PC-9 (cell line): Measurements from ENCODE around the gene HDAC1.

Experiments used
- EZH2 ChIP-seq: fragments of 200-600 bp; sonication (generic); IDR thresholded peaks from 2 replicates; pipeline ENCODE4 v1.8.0; 2017; ENCODE audit warnings: antibody characterized with exemption, low read depth
- TF ChIP-seq, protein P1 (sequence below): fragments of 200-600 bp; sonication (generic); conservative IDR thresholded peaks from 2 replicates; pipeline ENCODE4 v1.6.1; 2017; ENCODE audit warnings: mixed run types, antibody characterized with exemption, mild to moderate bottlenecking, moderate library complexity

DNA sequence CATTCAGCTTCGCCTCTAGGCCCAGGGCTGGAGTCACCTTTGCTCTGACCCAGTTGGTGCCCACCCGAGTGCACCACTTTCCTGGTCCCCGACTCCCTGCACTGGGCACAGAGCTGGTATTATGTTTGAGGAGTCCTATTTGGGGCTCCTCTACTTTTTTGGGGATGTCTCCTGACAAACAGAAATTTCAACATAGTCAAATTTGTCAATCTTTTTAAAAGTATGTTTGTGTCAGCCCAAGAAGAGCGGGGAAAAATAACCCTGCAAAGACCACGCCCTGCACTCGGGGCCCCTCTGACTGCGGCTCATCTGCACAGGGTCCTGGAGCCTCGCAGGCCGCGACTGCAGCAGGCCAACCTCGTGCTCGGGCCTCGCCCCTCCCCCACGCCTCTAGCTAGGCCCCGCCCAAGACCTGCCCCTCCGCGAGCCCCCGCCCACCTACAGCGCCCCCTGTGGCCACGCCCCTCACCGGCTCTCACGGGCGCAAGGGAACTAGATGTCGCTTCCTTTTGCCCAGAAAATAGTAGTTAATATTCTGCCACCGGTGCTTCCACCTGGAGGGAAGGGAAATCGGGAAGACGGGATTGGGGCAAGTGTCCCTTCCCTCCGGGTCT, 59.0 kb downstream of the HDAC1 start:
- TF ChIP-seq, protein P1, sequence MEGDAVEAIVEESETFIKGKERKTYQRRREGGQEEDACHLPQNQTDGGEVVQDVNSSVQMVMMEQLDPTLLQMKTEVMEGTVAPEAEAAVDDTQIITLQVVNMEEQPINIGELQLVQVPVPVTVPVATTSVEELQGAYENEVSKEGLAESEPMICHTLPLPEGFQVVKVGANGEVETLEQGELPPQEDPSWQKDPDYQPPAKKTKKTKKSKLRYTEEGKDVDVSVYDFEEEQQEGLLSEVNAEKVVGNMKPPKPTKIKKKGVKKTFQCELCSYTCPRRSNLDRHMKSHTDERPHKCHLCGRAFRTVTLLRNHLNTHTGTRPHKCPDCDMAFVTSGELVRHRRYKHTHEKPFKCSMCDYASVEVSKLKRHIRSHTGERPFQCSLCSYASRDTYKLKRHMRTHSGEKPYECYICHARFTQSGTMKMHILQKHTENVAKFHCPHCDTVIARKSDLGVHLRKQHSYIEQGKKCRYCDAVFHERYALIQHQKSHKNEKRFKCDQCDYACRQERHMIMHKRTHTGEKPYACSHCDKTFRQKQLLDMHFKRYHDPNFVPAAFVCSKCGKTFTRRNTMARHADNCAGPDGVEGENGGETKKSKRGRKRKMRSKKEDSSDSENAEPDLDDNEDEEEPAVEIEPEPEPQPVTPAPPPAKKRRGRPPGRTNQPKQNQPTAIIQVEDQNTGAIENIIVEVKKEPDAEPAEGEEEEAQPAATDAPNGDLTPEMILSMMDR = peak; percentile 96
- TF ChIP-seq EZH2 = no peak
